Measurements from ENCODE around the gene TAPBPL.
"Not testable (repeated sequence)": the region's sequence is repeated elsewhere in the genome, so short reads cannot be mapped to it uniquely, and the experiment has no call there.

The TAPBPL gene

DNA sequence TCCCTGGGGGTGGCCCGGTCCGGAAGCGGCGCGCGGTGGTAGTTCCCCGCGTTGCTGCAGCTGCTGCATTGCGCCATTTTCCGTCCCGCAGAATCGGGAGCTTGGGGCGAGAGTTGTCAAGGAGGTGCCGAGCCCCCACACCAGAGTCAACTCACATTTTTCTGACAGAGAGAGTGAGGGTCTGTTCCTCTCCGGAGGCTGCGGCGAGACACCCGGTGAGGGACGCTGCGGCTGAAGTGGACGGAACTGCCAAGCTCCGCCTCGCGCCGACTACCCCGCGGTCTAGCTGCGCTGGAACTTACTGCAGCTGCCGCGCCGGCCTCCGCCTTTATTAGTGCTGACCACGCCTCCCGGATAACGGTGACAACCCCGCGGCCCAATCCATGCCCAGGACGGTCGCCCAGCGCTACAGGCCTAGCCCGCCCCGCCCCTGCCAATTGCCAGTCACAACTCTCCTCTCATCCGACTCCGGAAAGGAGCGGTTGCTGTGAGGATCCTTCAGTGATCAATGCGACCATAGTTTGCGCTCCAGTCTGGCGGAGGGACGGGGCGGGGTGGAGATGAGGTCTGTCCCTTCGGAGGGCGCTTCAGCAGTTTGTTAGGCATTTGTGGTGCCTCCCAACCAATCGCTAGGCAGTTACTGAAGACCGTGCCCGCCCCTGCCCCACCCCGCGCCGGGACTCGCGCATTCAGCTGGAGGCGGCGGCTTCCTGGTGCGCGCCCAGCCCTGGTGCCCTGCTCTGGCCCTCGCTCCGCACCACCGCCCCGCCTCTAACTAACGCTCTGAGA is 18.7 kb downstream of the TAPBPL start, which contains the start of gene VAMP1:
Gene VAMP1 (minus strand): TSS at position 303 of the 789 bp plus-strand sequence. CDS start 146 bp downstream, at position 157.
- Histone ChIP-seq H3K9ac (ENCODE audit: low read length) (peak within 1 kb of the TSS; percentile 91), H3K4me3 (ENCODE audit: insufficient read depth, low read length, poor library complexity, severe bottlenecking) (peak within 1 kb of the TSS; percentile 80), H3K79me2 (ENCODE audit: insufficient read depth, low read length) (peaks cover 45% of the 10 kb centered on the region), H3K4me2 (ENCODE audit: low read depth, low read length, poor library complexity, severe bottlenecking) (peak within 1 kb of the TSS; percentile 88), H3F3A (ENCODE audit: insufficient read depth) (peaks cover 17% of the 10 kb centered on the region), H3K9me2 (replicated peaks; ENCODE audit: insufficient read depth, low read length) (no peaks in the 10 kb centered on the region), H3K36me3 (ENCODE audit: low read length) (peaks cover 3% of the 10 kb centered on the region), H2AFZ (ENCODE audit: low read depth, low read length, severe bottlenecking) (peak within 1 kb of the TSS; percentile 72), H3K27ac (ENCODE audit: low read depth, low read length) (peak within 1 kb of the TSS; percentile 75), H4K20me1 (ENCODE audit: low read depth, low read length) (no peaks in the 10 kb centered on the region; the same call in 1 of the 2 replicates), H3K9me3 (ENCODE audit: insufficient read depth, low read length) (no peaks in the 10 kb centered on the region), H3K27me3 (ENCODE audit: low read length) (no peaks in the 10 kb centered on the region)
- TF ChIP-seq CTCF (IDR thresholded peaks at IDR 0.05; ENCODE audit: insufficient read depth, low read length, poor library complexity, severe bottlenecking): no peak
- no peak for TF ChIP-seq EZH2phosphoT487 (conservative IDR thresholded peaks at IDR 0.05; ENCODE audit: low read length)

- Histone ChIP-seq H3K9me2 (replicated peaks; ENCODE audit: insufficient read depth, low read length) (no peaks in the 10 kb centered on the region), H3K9ac (ENCODE audit: low read length) (no peak overlapping the region), H3K4me2 (ENCODE audit: low read depth, low read length, poor library complexity, severe bottlenecking) (no peak overlapping the region), H3K9me3 (ENCODE audit: insufficient read depth, low read length) (no peaks in the 10 kb centered on the region), H3F3A (ENCODE audit: insufficient read depth) (peaks cover 7% of the 10 kb centered on the region; the same call in 1 of the 2 replicates), H2AFZ (ENCODE audit: low read depth, low read length, severe bottlenecking) (no peak overlapping the region), H3K27me3 (ENCODE audit: low read length) (no peaks in the 10 kb centered on the region), H3K79me2 (ENCODE audit: insufficient read depth, low read length) (peaks cover 32% of the 10 kb centered on the region), H3K36me3 (ENCODE audit: low read length) (peaks cover 3% of the 10 kb centered on the region), H4K20me1 (ENCODE audit: low read depth, low read length) (no peaks in the 10 kb centered on the region; the same call in 1 of the 2 replicates), H3K27ac (ENCODE audit: low read depth, low read length) (no peak overlapping the region), H3K4me3 (ENCODE audit: insufficient read depth, low read length, poor library complexity, severe bottlenecking) (no peak overlapping the region)
- no peak for TF ChIP-seq EZH2phosphoT487 (conservative IDR thresholded peaks at IDR 0.05; ENCODE audit: low read length)
- TF ChIP-seq CTCF (IDR thresholded peaks at IDR 0.05; ENCODE audit: insufficient read depth, low read length, poor library complexity, severe bottlenecking): no peak
Observed at GRCh38 chr12:6471989-6472360, 20.1 kb downstream of the TAPBPL start.

GRCh38 chr12:6472491-6472890 is 20.6 kb downstream of the TAPBPL start:
- Histone ChIP-seq H4K20me1 (ENCODE audit: low read depth, low read length) (no peaks in the 10 kb centered on the region; the same call in 1 of the 2 replicates), H3F3A (ENCODE audit: insufficient read depth) (peaks cover 7% of the 10 kb centered on the region; the same call in 1 of the 2 replicates), H3K36me3 (ENCODE audit: low read length) (peaks cover 3% of the 10 kb centered on the region)

DNA sequence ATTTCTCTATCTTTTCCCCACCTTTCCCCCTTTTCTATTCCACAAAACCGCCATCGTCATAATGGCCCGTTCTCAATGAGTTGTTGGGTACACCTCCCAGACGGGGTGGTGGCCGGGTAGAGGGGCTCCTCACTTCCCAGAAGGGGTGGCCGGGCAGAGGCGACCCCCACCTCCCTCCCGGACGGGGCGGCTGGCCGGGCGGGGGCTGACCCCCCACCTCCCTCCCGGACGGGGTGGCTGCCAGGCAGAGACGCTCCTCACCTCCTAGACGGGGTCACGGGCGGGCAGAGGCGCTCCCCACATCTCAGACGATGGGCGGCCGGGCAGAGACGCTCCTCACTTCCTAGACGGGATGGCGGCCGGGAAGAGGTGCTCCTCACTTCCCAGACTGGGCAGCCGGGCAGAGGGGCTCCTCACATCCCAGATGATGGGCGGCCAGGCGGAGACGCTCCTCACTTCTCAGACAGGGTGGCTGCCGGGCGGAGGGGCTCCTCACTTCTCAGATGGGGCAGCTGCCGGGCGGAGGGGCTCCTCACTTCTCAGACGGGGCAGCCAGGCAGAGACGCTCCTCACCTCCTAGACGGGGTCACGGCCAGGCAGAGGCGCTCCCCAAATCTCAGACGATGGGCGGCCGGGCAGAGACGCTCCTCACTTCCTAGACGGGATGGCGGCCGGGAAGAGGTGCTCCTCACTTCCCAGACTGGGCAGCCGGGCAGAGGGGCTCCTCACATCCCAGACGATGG is 23.6 kb downstream of the TAPBPL start:
- H3K36me3 ChIP-seq (ENCODE audit: low read length); H3K27ac ChIP-seq (ENCODE audit: low read depth, low read length); H3K9me2 ChIP-seq (replicated peaks; ENCODE audit: insufficient read depth, low read length); H2AFZ ChIP-seq (ENCODE audit: low read depth, low read length, severe bottlenecking); H3K27me3 ChIP-seq (ENCODE audit: low read length); H3K4me3 ChIP-seq (ENCODE audit: insufficient read depth, low read length, poor library complexity, severe bottlenecking); H3K9me3 ChIP-seq (ENCODE audit: insufficient read depth, low read length); H3K79me2 ChIP-seq (ENCODE audit: insufficient read depth, low read length); H3K9ac ChIP-seq (ENCODE audit: low read length); H3F3A ChIP-seq (ENCODE audit: insufficient read depth); H3K4me2 ChIP-seq (ENCODE audit: low read depth, low read length, poor library complexity, severe bottlenecking); H4K20me1 ChIP-seq (ENCODE audit: low read depth, low read length): not testable (repeated sequence)

More at GRCh38 chr12:6472491-6472890, 20.6 kb downstream of the TAPBPL start:
- Histone ChIP-seq H3K4me2 (ENCODE audit: low read depth, low read length, poor library complexity, severe bottlenecking) (no peak overlapping the region), H3K79me2 (ENCODE audit: insufficient read depth, low read length) (peaks cover 29% of the 10 kb centered on the region), H3K4me3 (ENCODE audit: insufficient read depth, low read length, poor library complexity, severe bottlenecking) (no peak overlapping the region), H2AFZ (ENCODE audit: low read depth, low read length, severe bottlenecking) (no peak overlapping the region), H3K27ac (ENCODE audit: low read depth, low read length) (no peak overlapping the region), H3K9me2 (replicated peaks; ENCODE audit: insufficient read depth, low read length) (no peaks in the 10 kb centered on the region), H3K9ac (ENCODE audit: low read length) (no peak overlapping the region), H3K9me3 (ENCODE audit: insufficient read depth, low read length) (no peaks in the 10 kb centered on the region), H3K27me3 (ENCODE audit: low read length) (no peaks in the 10 kb centered on the region)
- TF ChIP-seq CTCF (IDR thresholded peaks at IDR 0.05; ENCODE audit: insufficient read depth, low read length, poor library complexity, severe bottlenecking) (no peak), EZH2phosphoT487 (conservative IDR thresholded peaks at IDR 0.05; ENCODE audit: low read length) (no peak)

Measured in SU-DHL-6 (cell line).